Measurements from ENCODE around the gene NELL1.

DNA sequence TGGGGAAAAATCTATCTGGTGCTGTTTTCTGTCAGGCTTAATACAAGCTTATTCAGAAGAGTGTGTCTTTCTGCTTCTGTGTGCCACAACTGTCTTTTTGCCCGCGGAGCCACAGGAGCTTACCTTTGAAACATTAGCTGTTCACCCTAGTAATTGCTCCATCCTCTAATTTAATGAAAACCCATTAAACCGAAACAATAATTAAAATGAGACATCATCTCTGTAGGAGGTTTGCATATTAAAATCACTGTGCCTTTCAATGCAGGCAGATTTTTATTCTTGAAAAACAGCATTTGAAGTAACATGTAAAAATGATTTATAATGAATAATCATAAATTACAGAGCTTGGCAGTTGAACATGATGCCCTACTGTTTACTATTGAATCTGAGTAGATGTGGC is 102.3 kb downstream of the NELL1 start:
- TF ChIP-seq CTCF (IDR thresholded peaks at IDR 0.05) (no peak), POLR2AphosphoS5 (IDR thresholded peaks at IDR 0.05; ENCODE audit: low read depth, low read length) (no peak), TCF7L2 (IDR thresholded peaks at IDR 0.05; ENCODE audit: low read depth, low read length) (no peak)
